GM18499 (cell line): ENCODE data around the gene UBAP2L.
A peak's percentile ranks its signal among the peaks of the same experiment; 100 is the strongest.

Experiments used
- ATAC-seq: cut with Tn5 transposase; IDR thresholded peaks from one replicate; pipeline ENCODE4 v1.9.1; 2021; ENCODE audit warnings: moderate number of reproducible peaks; ENCODE audit not compliant: insufficient read depth, unreplicated experiment

UBAP2L gene, protein sequence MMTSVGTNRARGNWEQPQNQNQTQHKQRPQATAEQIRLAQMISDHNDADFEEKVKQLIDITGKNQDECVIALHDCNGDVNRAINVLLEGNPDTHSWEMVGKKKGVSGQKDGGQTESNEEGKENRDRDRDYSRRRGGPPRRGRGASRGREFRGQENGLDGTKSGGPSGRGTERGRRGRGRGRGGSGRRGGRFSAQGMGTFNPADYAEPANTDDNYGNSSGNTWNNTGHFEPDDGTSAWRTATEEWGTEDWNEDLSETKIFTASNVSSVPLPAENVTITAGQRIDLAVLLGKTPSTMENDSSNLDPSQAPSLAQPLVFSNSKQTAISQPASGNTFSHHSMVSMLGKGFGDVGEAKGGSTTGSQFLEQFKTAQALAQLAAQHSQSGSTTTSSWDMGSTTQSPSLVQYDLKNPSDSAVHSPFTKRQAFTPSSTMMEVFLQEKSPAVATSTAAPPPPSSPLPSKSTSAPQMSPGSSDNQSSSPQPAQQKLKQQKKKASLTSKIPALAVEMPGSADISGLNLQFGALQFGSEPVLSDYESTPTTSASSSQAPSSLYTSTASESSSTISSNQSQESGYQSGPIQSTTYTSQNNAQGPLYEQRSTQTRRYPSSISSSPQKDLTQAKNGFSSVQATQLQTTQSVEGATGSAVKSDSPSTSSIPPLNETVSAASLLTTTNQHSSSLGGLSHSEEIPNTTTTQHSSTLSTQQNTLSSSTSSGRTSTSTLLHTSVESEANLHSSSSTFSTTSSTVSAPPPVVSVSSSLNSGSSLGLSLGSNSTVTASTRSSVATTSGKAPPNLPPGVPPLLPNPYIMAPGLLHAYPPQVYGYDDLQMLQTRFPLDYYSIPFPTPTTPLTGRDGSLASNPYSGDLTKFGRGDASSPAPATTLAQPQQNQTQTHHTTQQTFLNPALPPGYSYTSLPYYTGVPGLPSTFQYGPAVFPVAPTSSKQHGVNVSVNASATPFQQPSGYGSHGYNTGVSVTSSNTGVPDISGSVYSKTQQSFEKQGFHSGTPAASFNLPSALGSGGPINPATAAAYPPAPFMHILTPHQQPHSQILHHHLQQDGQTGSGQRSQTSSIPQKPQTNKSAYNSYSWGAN

DNA sequence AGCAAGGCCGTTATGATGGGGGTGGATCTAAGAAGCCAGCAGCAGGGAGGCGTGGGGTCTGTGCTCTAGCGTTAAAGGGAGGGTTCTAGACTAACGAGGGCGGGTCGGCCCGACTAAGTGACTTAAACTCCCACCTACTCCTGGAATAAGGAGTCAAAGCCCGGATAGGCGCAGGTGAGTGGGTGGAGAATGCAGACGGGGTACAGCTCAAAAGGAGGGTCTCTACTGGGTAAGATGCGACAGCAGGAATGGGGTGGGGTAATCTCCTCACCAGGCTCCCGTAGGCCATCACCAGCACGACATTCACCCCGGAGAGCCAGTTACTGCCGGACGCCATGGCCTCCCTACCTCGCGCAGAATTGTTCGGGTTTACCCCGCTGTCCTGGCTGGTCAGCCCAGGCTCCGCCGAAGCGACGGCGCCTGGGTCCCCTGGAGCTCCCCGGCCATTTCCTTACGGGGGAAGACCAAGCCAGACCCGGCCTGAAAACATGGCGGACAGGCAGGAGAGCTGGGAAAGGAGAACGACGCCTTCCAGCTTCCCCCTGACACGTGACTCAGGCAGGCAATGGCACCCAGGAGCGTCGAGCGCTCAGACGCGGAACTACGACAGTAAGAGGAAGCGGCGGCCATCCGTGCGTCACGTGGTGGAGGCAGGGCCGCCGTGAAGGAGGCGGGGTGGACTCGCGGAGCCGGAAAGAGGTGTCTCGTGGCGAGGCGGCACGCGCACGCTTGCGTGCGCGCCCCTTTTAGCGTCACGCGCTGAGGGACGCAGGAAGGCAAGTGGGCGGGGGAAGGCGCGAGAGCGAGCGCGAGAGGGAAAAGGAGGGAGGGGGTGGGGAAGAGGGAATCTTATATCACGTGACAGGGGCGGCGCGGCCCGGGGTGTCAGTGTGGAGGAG is at the start of gene UBAP2L:
Gene UBAP2L, plus strand, starts transcription at position 885 of the 899 bp plus-strand sequence. CDS start 4,169 bp downstream, outside the sequence.
- peak; percentile 62 for ATAC-seq

DNA sequence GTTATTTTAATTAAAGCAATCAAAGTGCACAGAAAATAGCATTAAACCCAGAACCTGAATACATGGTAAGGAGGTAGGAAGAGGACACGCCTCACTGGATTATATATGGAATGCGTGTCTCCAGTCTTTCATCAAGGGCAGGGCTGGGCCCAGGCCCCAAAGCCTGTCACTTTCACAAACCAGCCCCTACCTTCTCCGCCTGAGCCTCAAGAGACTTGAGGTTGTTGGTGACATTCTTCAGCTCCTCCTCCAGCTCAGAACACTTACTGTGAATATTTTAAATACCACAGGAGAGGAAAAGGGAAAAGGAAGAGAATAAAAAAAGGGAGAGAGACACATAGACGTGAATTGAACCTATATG is 49.6 kb upstream of the UBAP2L start:
- no peak for ATAC-seq

DNA sequence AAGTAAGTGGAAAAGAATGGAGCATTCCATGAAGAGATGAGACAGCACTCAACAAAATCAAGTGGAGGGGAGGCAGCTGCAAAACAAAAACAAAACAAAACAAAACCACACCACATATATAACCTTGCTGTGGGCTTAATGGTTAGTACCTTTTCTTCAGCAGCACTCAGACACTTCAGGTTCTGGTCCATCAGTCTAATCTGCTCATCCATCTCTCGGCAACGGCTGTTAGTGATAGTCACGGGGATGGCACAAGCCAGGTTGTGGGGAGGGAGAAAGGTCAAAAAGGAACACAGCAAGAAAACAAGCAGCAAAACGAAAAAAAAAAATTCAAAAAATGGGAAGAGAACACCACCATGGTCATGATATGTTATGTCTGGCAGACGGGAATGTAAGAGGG is 48.9 kb upstream of the UBAP2L start:
- no peak for ATAC-seq

DNA sequence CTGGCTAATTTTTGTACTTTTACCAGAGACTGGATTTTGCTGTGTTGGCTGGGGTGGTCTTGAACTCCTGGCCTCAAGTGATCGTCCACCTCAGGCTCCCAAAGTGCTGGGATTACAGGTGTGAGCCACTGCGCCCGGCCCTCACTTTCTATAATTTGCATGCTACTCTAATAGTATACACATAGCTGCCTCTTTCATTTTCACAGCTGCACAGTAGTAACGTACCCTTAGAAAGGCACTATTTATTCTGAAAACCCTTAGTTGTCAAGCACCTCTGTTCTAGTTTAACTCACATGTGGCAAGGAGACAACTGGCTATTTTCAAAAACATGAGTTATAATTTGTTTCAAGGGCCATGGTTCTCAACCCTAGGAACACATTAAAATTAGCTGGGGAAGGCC is 46.1 kb upstream of the UBAP2L start:
- no peak for ATAC-seq

DNA sequence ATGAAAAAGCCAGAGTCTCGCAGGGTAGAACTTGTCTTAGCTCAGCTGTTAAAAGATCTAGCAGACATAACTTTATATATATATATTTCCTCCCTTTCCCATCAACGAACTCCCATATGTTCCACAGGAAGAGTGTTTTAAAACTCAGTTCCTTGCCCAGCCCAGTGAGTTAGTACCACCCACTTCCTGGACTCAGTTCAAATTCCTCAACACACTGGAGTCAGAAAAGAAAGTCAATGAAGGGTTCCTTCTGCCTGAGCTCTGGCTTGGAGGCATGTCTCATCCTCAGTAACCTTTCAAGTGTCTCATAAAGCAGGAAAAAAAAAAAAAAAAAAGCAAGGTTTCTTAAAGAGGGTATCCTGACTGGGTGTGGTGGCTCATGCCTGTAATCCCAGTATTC is 44.4 kb upstream of the UBAP2L start:
- ATAC-seq, result no peak

DNA sequence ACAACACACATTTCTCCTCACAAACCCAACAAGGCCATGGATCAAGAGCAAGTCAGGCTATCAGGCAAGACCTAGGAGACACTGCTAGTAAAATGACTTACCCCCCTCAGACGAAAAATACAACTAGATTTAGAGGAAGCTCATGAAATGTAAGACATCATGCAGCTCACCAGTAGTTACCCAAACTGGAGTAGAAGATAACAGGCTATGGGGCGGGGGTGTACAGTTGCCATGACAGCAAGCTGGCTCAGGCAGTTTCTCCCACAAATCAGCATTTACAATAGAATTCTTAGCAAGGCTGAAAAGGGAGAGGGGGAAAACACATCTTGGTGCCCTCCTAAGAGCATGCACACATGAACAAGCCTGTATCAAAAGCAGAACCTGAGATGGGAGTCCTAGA is 42.7 kb upstream of the UBAP2L start:
- no peak for ATAC-seq

DNA sequence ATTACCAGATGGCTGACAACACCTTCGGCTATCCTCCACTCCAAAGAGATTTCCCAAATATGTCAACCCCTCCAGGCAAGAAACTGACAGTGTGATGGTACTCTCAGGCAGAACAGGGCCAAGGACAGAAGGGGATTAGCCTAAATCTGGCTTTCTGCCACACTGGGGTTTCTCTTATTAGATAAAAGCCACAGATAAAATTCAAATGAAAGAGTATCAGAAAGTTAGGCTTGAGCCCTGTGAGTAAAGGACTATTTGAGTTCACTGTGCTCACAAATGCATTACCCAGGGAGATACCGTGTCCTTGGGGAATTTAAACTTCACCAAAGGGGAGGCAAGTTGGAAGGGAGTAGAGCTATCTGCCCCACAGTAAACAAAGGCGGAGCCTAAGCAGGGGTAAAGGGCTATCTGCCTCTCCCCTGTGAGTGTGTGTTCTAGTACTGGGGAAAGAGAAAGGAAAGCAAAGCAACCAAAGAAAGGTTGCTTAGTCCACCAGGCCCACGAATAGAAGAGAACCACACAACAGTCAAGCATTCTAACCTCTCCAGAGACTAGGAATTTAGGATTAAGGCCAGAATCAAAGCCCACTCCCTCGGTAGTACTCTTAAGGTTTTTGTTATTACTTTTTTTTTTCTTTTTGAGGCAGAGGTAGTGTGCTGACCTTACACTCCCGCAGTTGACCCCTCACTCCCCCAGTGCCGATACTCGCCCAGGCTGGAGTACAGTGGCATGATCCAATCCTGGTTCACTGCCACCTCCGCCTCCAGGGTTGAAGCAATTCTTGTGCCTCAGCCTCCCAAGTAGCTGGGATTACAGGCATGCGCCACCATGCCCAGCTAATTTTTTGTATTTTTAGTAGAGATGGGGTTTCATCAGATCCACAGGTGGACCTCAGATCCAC is 41.6 kb upstream of the UBAP2L start:
- ATAC-seq, result no peak

DNA sequence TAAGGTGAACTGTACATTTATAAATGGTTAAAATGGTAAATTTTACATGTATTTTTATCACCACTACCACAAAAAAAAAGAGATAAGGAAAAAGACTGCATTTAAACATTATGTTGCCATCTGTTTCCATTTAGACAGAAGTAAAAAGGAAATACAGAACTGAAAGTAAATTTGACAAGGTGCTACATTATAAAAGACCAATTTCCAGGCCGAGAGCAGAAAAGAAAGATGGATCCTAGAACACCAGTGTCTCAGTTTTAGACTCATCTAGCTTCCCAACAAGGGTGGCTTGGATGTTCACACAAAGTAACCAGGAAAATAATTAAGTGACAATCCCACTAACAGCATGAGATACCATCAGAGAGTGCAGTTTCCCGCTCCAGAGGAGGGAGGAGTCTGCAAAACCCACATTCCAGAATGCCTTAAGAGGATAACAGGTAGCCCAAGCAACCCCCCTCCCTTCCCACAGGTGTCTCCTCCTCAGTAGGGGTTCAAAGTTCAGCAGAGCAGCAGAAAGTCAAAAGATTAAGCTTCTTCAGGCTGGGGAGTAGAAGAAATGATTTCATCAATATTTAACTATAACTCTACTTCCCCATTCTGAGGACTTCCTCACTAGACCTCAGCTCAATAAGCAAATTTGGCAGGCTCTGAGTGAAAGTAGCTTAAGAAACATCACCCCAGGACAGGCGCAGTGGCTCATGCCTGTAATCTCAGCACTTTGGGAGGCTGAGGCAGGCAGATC is 40.6 kb upstream of the UBAP2L start:
- no peak for ATAC-seq

DNA sequence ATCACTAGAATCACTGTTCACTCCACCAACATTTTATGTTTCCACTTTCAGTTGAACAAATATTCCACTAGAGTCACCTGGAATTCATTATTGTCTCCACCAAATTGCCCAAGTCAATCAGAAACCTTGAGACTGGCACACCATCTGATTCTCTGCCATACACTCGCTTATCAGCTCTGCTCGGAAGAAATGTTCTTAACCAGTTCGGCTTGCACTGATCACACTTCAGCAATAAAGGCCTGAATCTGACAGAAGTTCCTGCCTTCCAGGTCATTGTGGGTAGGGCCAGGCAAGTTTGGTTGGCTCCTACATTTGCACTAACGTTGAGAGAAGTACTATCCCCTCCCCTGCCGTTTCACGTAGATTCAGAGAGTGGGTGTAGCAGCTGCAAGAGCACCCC is 38.8 kb upstream of the UBAP2L start:
- ATAC-seq, result no peak

DNA sequence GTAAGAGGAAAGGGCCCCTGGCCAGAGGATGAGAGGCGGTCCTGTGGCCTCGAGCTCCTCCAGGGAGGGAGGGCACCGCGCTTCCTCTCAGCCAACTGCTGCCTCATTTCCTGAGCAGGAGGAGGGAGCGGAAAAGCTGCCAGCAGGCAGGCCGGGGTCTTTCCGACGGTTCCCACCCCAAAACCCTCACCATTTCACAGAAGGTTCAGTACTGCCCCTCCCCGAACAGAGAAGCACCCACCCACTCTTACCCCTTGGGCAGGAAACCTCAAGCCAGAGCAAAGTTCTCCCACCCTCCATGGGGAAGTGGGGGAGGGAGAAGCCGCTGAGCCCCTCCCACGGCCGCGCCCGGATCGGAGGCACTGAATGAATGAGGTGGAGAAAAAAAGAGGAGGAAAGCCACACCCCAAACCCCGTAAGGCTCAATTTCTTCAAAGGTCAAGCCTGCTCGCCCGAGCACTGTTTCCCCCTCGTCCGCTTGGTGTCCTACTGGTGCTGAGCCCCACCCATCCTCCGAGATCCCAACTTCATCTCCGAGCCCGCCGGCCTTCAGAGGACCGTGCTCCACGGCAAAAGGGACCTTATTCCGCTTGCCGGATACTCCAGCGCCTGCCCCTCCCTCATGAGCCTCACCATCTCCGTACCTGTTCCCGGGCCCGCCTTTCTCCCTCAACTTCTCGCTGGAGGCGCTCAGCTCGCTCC is 38.3 kb upstream of the UBAP2L start:
- ATAC-seq, result peak; percentile 20

DNA sequence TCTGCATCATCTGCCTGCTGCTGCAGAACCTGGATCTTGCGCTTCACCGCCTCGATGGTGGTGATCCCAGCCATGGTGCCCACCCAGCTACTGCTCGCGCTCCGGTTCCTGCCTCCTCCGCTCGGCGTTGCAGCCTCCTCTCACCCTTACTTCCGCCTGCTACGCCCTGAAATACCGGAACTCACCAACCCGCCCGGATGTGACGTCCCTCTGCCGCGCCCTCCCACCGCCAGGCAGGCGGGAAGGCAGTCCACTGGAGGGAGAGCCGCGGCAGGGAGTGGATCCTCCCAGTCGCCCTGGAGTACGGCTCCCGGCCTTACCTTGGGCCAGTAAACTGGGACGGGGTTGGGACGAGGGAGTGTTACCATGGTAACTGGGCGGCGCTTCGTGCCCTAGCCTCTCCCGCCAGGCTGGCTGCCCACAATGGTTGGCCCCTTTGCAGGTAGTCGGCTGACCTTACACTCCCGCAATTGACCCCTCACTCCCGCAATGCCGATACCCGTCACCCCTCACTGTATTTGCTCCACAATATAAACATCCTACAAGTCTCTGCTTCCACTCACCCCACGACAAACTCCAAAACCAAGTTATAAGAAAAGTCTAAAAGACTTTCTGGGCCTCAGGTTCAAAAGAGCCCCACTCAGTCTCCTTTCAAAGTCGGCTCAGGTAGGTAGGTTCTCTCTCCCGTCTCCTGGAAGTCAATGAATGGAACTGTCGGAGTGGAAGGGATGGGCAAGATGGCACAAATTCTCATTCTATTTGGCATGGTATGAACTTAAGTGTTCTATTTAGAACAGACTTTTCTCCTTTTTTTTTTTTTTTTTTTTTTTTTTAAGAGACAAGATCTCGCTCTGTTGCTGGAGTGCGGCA is 37.5 kb upstream of the UBAP2L start:
- peak; percentile 33 for ATAC-seq

DNA sequence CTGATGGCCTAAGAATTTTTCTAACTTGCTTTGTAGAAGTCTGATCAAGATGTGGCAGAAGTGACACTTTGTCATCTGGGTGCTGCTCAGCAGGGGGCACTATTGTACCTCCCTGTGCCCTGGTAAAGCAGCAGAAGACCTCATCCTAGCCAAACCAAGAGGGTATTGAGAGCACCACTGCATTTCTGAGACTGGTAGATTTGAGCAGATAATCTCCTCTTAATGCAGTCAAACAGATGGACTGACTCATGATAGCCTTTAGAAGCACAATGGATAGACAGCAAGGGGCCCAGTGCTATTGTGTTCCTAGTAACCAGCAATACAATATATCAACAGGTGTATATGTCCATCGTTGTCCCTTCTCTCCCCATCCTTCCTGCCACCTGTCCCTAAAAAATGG is 34.6 kb upstream of the UBAP2L start:
- no peak for ATAC-seq

DNA sequence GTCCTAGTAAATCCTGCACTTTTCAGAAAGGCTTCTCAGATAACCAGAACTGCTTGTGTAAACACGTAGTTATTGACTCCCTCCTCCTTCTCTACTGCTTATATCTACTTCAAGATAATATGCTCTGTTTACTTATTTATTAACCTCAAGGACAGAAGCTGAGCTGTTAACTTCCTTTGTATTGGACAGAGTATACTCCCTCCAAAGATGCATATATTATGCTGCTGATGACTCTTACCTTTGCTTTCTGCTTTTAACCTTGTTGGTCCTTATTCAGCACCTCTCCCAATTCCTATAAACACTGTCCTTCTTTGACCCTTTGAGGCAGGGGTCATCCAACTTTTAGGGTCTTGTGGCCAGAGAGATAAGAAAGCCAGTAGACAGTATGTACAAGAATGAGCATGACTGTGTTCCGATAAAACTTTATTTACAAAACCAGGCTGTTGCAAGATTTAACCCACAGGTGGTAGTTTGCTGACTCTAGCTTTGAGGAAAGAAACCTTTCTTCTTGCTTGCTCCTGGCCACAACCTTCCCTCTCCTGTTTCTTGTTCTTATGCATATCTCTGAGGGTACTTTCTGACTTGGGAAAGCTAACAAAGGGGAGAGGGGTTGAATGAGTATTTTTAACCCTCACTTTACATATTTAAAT is 33.8 kb upstream of the UBAP2L start:
- ATAC-seq, result no peak

DNA sequence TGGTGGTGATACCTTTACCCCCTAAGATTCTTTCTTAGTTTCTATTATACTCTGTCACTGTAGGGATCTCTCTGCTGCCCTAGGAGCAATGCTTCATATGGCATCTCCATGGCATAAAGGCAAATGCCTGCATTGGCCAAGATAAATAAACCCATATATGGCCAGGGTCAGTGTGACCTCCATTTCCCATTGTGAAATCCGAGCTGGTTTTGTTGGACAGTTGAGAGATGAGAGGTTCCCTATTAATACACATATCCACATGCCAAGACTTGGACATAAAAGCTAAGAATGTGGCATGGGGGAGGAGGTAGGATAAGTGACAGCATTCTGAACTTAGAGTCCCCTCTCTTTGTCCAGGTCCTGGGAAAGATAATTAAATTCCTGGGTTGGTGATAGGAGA is 30.2 kb upstream of the UBAP2L start:
- ATAC-seq, result no peak

DNA sequence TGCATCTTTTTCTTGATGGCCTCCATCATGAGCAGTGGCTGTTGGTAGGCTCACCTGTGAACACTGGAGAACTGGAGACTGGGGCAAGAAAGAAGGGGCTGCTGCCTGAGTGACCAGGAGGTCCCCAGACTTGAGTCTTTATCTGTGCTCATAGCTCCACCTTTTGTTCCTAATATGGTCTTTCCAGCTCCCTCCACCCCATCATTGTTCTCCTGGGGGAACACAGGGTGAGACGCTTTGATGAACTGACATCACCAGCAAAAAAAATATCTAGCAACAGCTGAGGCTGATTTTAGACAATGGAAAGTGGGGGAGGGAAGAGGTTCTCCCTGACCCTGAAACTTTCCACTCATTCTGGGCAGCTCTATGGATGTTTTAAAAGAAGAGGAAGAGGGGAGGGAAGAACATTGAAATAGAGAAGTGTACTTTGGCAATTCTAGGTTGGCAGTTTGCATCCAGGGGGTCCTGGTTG is 28.7 kb upstream of the UBAP2L start, which contains the start of gene TPM3:
Gene TPM3, minus strand, starts transcription at position 111 of the 472 bp plus-strand sequence. Its CDS starts 82 bp downstream, at position 29.
- ATAC-seq, result no peak

DNA sequence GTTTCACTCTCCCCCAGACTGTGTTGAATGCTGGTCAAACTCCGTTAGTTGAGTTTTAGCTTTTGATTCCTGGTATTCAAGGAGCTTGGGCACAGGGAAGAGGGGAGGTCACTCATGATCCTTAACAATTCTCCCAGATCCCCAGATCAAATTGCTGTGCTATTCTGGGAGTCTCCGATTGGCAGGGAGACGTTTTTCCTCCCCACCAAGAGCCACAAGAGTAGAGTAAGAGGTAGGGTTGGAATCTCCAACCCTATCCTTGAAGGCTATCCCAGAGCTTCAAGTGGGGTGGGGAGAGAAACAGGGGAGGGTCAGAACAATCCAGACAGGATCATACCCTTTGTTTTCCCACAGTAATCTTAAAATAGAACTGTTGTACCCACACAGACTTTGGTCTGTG is 28.3 kb upstream of the UBAP2L start:
- ATAC-seq, result no peak
